Right lobe of liver (tissue), 6 donors: ENCODE measurements around the gene PFN3. TPM values are rescaled to one million over a fixed set of nuclear protein-coding genes. Genes with fewer than 3 reads are reported as not detected.

Experiments
- ATAC-seq, 4 donors: fragments of 200-7000 bp; cut with Tn5 transposase; one replicate each; pipeline ENCODE4 v1.9.1; 2020; ENCODE audit warnings: mild to moderate bottlenecking in 4 of 4, moderate library complexity in 4 of 4
- DNase-seq, 3 donors: peaks; one replicate each; pipeline ENCODE4 v3.0.0-alpha.2; 2020
- H3K27ac ChIP-seq, 3 donors: fragments of 200-600 bp; one replicate each; pipeline ENCODE4 v1.8.0; 2022
- H3K27me3 ChIP-seq, 2 donors: fragments of 200-600 bp; one replicate each; pipeline ENCODE4 v1.8.0; 2022
- H3K36me3 ChIP-seq, 4 donors: fragments of 200-600 bp; sonication (generic) in 1 of 4; one replicate each; pipeline versions ENCODE4 v1.5.1 to v1.8.0; 2017 to 2022; ENCODE audit warnings: control low read depth in 1 of 4
- H3K4me1 ChIP-seq, 4 donors: fragments of 200-600 bp; sonication (generic) in 1 of 4; one replicate each; pipeline versions ENCODE4 v1.5.1 to v1.8.0; 2017 to 2022; ENCODE audit warnings: control low read depth in 1 of 4
- H3K4me3 ChIP-seq, 3 donors: fragments of 200-600 bp; one replicate each; pipeline ENCODE4 v1.8.0; 2022
- H3K9me3 ChIP-seq, 4 donors: fragments of 200-600 bp; sonication (generic) in 1 of 4; one replicate each; pipeline versions ENCODE4 v1.5.1 to v1.8.0; 2017 to 2022; ENCODE audit warnings: control low read depth in 1 of 4
- CTCF ChIP-seq, 4 donors: fragments of 200-600 bp in 3 of 4; fragments of 450-650 bp in 1 of 4; IDR thresholded peaks; one replicate each; pipeline versions ENCODE4 v1.5.1 to v1.8.0; 2016 to 2022; ENCODE audit warnings: antibody characterized with exemption in 4 of 4, mild to moderate bottlenecking in 2 of 4
- POLR2A ChIP-seq: fragments of 450-650 bp; IDR thresholded peaks from one replicate; pipeline ENCODE4 v1.6.1; 2017; ENCODE audit warnings: antibody characterized with exemption, mild to moderate bottlenecking
- WGBS: methylation state at CpG from one replicate; pipeline ENCODE4 v1.1.6; 2018; ENCODE audit warnings: low coverage, low lambda C conversion rate; ENCODE audit not compliant: insufficient coverage; ENCODE audit errors: missing lambda C conversion rate; 5-methylcytosine and 5-hydroxymethylcytosine counted together
- intact Hi-C, 2 donors: fragments of 100-400 bp; cut with DNase I; formaldehyde crosslinking; loops; one replicate each; pipeline versions ENCODE4 v1.11.2 to v1.14.1; 2022
- total RNA-seq, 6 experiments: library from RNA; depleted of rRNA in 2 of 6; stranded (reverse); fragments of >200 nt in 2 of 6; fragmentation: NEBNext Ultra II Directional in 3 of 6; extraction: Animal tissue kit (Norgen Biotek cat#: 25700) in 3 of 6; gene quantifications; one replicate each; pipeline versions ENCODE4 v1.1.0 to v1.2.4, GENCODE V29; 2016 to 2023
- donor health status: DM: no; HTN: yes; CAD: no.
- donor health status: DM: no; HTN: no; CAD: no.
- donor health status: DM: no; HTN: no; CAD: no.
- donor health status: DM: no; HTN: yes; CAD: no.
- donor health status: DM: no; HTN: yes; CAD: no.

The PFN3 gene
- total RNA-seq, 6 experiments from 2014 or later = not detected

GRCh38 chr5:177414481-177414880, 14.0 kb upstream of the PFN3 start:
- 97% methylated on average over 3 of the region's 3 CpGs for WGBS
- no peaks in the 10 kb centered on the region for H3K36me3 ChIP-seq
- ATAC-seq (no peak), DNase-seq (no peak)
- no peak overlapping the region for H3K4me3 ChIP-seq
- TF ChIP-seq POLR2A = no peak
- TF ChIP-seq CTCF (IDR thresholded peaks at IDR 0.05) = no peak
- no peaks in the 10 kb centered on the region for H3K9me3 ChIP-seq
- H3K27me3 ChIP-seq = no peaks in the 10 kb centered on the region
- no peak overlapping the region for H3K27ac ChIP-seq
- intact Hi-C loops = no loop called here
- peaks cover 0 to 10% (median 1%) of the 10 kb centered on the region in 4 donors for H3K4me1 ChIP-seq

- ATAC-seq = peak; percentile 49 to 68 (median 66)
- no peaks in the 10 kb centered on the region for H3K27me3 ChIP-seq
- peak overlapping the region in 2 of 3 donors; percentile 25 to 34 for H3K4me3 ChIP-seq
- no peaks in the 10 kb centered on the region for H3K36me3 ChIP-seq
- peak overlapping the region; percentile 72 to 94 (median 83) for H3K27ac ChIP-seq
- no peaks in the 10 kb centered on the region for H3K9me3 ChIP-seq
- 23% methylated on average over 5 of the region's 8 CpGs for WGBS
- TF ChIP-seq POLR2A (no peak), CTCF (IDR thresholded peaks at IDR 0.05) (no peak)
- peaks cover 0 to 20% (median 4%) of the 10 kb centered on the region in 4 donors for H3K4me1 ChIP-seq
- intact Hi-C loops = no loop called here
- DNase-seq = peak in 1 of 3 donors; percentile 59
These were observed 12.3 kb upstream of the PFN3 start for GRCh38 chr5:177412603-177413233.

GRCh38 chr5:177410575-177410974, 10.1 kb upstream of the PFN3 start:
- H3K4me1 ChIP-seq = peaks cover 0 to 27% (median 5%) of the 10 kb centered on the region in 4 donors
- intact Hi-C loops = no loop called here
- H3K4me3 ChIP-seq = no peak overlapping the region
- H3K27me3 ChIP-seq = no peaks in the 10 kb centered on the region
- ATAC-seq = no peak
- no peak for TF ChIP-seq CTCF (IDR thresholded peaks at IDR 0.05)
- TF ChIP-seq POLR2A = no peak
- H3K36me3 ChIP-seq = no peaks in the 10 kb centered on the region
- WGBS = 73% methylated on average over 2 of the region's 3 CpGs
- no peaks in the 10 kb centered on the region for H3K9me3 ChIP-seq
- no peak overlapping the region for H3K27ac ChIP-seq
- DNase-seq = no peak

GRCh38 chr5:177409043-177409801, 8.8 kb upstream of the PFN3 start, which contains the start of gene F12:
F12 (minus strand) TSS chr5:177409564; CDS start chr5:177409527, 37 bp downstream.
- Histone ChIP-seq H3K9me3 (no peaks in the 10 kb centered on the region), H3K36me3 (peaks cover 0 to 7% (median 0%) of the 10 kb centered on the region in 4 donors), H3K4me1 (peaks cover 0 to 40% (median 5%) of the 10 kb centered on the region in 4 donors), H3K27ac (peak within 1 kb of the TSS; percentile 52 to 92 (median 86)), H3K4me3 (peak within 1 kb of the TSS; percentile 58 to 73 (median 66)), H3K27me3 (no peaks in the 10 kb centered on the region)
- 13% methylated on average over 3 of the region's 9 CpGs for WGBS
- no peak for TF ChIP-seq CTCF (IDR thresholded peaks at IDR 0.05)
- TF ChIP-seq POLR2A = peak; percentile 61
- DNase-seq (peak; percentile 61 to 86 (median 78)), ATAC-seq (peak; percentile 84 to 93 (median 86))
- intact Hi-C loops = no loop called here
